Activated T-helper 1 cell treated with anti-CD3 and anti-CD28 coated beads, Interleukin-12 subunit alpha, Interleukin-12 subunit beta, Interleukin-2, Interleukin-4 antibody, amounts not matched to agents 30 ng/mL and 10 ng/mL and 1 ng/mL, durations not matched to agents 14 hours and 24 hours and 36 hours (primary cell): Measurements from ENCODE around the gene CYP51A1. TPM values are rescaled to one million over a fixed set of nuclear protein-coding genes. Genes with fewer than 3 reads are reported as not detected.
A peak's percentile ranks its signal among the peaks of the same experiment; 100 is the strongest.
"Not testable (repeated sequence)": the region's sequence is repeated elsewhere in the genome, so short reads cannot be mapped to it uniquely, and the experiment has no call there.

Experiments used
- DNase-seq: peaks from one replicate; pipeline ENCODE4 v3.0.0; 2021; ENCODE audit warnings: low spot score
- H3K27ac Mint-ChIP-seq: one replicate; pipeline ENCODE4 v1.8.0; 2021; ENCODE audit warnings: mild to moderate bottlenecking, mixed read lengths
- H3K27me3 Mint-ChIP-seq: one replicate; pipeline ENCODE4 v1.8.0; 2022; ENCODE audit warnings: mild to moderate bottlenecking, moderate library complexity, mixed read lengths; ENCODE audit not compliant: insufficient read depth
- H3K36me3 Mint-ChIP-seq: one replicate; pipeline ENCODE4 v1.8.0; 2021; ENCODE audit warnings: low read depth, mixed read lengths
- H3K4me1 Mint-ChIP-seq: one replicate; pipeline ENCODE4 v1.8.0; 2021; ENCODE audit warnings: low read depth, mixed read lengths
- H3K4me3 Mint-ChIP-seq: one replicate; pipeline ENCODE4 v1.8.0; 2021; ENCODE audit warnings: mild to moderate bottlenecking, moderate library complexity, mixed read lengths
- H3K9me3 Mint-ChIP-seq: one replicate; pipeline ENCODE4 v1.8.0; 2021; ENCODE audit warnings: mixed read lengths
- intact Hi-C: fragments of 100-400 bp; cut with micrococcal nuclease; formaldehyde crosslinking; loops from one replicate; pipeline ENCODE4 v1.15.1; 2024
- total RNA-seq: library from RNA; stranded (reverse); gene quantifications from 2 replicates; pipeline ENCODE4 v1.2.3, GENCODE V29; 2022

The CYP51A1 gene
- 96.9 and 102 TPM in 2 replicates for total RNA-seq

DNA sequence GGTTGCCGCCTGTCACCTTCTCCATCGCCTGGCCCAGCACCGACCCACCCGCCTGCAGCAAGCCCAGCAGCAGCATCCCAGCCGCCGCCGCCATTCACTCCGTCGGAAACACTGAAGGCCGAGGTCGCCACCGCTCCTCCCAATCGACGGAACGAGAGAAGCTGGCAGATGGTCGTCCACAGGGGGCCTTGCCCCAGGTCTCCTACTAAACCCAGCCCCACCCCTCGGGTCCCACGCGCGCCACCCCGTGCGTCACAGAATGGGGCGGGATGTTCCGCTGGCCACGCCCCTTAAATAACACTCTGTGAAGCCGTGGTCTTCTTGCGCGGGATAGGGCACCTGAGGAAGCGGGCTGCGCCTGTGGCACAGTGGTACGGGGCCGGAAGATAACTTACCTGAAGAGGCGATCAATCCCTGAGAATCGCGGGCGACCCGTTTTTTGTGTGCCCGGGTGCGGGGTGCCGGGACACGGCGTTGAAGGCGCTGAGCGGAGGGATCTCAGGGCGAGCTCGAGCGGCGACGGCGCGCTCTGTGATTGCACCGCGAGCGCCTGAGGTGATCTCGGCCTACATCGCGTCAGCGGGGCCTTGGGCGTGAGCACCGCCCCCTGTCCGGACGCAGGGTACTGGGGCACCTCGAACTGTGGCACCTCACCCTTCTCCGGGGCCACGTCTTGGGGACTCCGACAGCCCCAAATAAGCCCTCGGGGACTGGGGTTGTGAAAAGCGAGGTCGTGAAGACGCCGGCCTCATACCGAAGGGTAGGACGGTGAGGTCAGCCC is at the start of gene CYP51A1:
CYP51A1 (minus strand) TSS at position 207 of the 781 bp plus-strand sequence; CDS start at position 94, 113 bp downstream.
- peaks cover 25% of the 10 kb centered on the region for H3K36me3 Mint-ChIP-seq
- H3K27ac Mint-ChIP-seq, result peak within 1 kb of the TSS; percentile 97
- no peaks in the 10 kb centered on the region for H3K27me3 Mint-ChIP-seq
- peak; percentile 92 for DNase-seq
- intact Hi-C loops, result loop anchor here (1.0 to 10.0 kb wide), 12 partner anchors 45 to 1870 kb away; partner anchors contain the start of genes AKAP9, ANKIB1, BET1 and GATAD1
- H3K9me3 Mint-ChIP-seq, result no peaks in the 10 kb centered on the region
- H3K4me1 Mint-ChIP-seq, result peaks cover 44% of the 10 kb centered on the region
- peak within 1 kb of the TSS; percentile 98 for H3K4me3 Mint-ChIP-seq

DNA sequence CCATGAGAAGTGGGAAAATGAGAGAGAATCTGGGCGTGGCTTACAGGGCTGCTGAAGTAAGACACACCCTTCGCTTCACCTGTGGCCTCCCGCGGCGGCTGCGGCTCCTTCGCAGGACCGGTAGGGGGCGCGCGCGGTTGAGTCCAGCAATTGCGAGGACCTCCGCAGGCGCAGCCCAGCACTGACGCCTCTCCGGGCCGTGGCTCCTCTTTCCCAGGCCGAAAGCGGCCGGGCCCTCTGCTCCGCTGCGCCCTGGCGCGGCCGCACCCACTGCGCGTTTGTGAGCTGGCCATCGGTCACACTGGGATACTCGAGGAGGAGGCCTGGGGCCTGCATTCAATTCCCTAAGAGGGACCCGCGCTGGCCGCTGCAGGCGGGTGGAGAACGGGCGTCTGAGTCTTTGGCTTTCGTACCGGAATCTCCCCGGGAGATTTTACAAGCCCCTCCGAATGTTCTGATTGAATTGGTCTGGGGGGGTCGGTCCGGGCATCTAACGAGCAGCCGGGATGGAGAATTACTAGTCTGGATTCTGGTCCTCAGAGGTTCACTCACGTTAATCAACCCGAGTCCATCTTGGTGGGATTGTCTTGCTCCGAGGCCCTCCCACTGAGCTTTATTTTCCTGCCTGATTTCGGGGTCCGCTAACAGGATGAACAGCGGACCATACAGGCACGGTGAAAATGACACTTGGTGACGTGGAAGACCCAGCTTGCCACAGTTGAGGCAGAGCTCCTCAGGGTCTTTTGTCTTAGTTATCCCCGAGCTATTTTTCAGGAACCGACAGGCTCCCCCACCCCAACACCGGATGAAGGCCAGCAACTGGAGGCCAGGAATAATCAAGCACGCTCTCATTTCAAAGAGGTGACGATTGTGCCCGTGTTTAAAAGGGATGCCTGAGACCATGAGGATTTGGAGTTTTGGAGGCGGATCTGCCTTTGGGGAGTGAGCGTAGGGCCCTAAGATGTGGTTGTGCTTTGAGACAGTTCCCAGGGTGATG is 44.9 kb upstream of the CYP51A1 start, which contains the start of gene LRRD1:
LRRD1 (minus strand) TSS at position 215 of the 997 bp plus-strand sequence. CDS start 13,940 bp downstream, outside the sequence.
- H3K27me3 Mint-ChIP-seq, result peaks cover 15% of the 10 kb centered on the region
- peak; percentile 84 for DNase-seq
- no peak within 1 kb of the TSS for H3K27ac Mint-ChIP-seq
- H3K4me1 Mint-ChIP-seq, result no peaks in the 10 kb centered on the region
- peak within 1 kb of the TSS; percentile 69 for H3K4me3 Mint-ChIP-seq
- intact Hi-C loops, result loop anchor here (1.0 to 5.0 kb wide), 6 partner anchors 45 to 878 kb away; partner anchors contain the start of genes AKAP9, CYP51A1 and GATAD1
- peaks cover 5% of the 10 kb centered on the region for H3K9me3 Mint-ChIP-seq
- no peaks in the 10 kb centered on the region for H3K36me3 Mint-ChIP-seq

- Mint-ChIP-seq H3K9me3 (peaks cover 3% of the 10 kb centered on the region), H3K27me3 (peaks cover 27% of the 10 kb centered on the region), H3K4me3 (no peak overlapping the region), H3K27ac (no peak overlapping the region), H3K36me3 (no peaks in the 10 kb centered on the region), H3K4me1 (no peaks in the 10 kb centered on the region)
- no peak for DNase-seq
- intact Hi-C loops, result loop anchor here (5.0 kb wide), 1 partner anchor 880 kb away; no protein-coding TSS in a partner anchor
These were observed 43.1 kb upstream of the CYP51A1 start for GRCh38 chr7:92177362-92177761.

DNA sequence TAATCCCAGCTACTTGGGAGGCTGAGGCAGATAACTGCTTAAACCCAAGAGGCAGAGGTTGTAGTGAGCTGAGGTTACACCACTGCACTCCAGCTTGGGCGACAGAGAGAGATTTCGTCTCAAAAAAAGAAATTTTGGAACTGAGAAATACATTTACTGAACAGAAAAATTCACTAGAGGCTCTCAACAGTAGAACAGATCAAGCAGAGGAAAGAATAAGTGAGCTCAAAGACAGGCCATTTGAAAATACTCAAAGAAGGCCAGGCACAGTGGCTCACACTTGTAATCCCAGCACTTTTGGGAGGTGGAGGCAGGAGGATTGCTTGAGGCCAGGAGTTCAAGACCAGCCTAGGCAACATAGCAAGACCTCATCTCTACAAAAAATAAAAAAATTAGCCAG is 35.3 kb upstream of the CYP51A1 start:
- H3K4me1 Mint-ChIP-seq, DNase-seq, H3K9me3 Mint-ChIP-seq, intact Hi-C loops, H3K4me3 Mint-ChIP-seq, H3K36me3 Mint-ChIP-seq, H3K27ac Mint-ChIP-seq: not testable (repeated sequence)
- H3K27me3 Mint-ChIP-seq, result peaks cover 28% of the 10 kb centered on the region

DNA sequence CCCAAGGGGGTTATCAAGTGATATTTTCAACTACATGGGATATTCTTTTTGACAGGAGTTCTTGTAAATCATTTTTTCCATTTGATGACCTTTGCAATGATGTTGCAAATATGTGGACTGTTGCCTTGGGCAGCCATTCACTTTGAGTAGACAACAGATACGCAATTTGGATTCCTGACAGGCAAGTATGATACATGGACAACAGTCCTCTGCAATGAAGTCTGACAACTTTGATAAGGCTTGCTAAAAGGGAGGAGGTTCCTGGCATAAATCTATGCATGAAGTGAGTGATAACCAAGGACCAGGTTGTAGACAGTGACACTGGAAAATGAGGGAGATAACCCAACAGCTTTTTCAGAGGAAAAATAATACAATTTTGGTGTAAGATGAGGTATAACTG is 27.0 kb upstream of the CYP51A1 start:
- no peaks in the 10 kb centered on the region for H3K36me3 Mint-ChIP-seq
- no peak overlapping the region for H3K27ac Mint-ChIP-seq
- no peak for DNase-seq
- intact Hi-C loops, result no loop called here
- no peak overlapping the region for H3K4me3 Mint-ChIP-seq
- peaks cover 32% of the 10 kb centered on the region for H3K27me3 Mint-ChIP-seq
- no peaks in the 10 kb centered on the region for H3K9me3 Mint-ChIP-seq
- H3K4me1 Mint-ChIP-seq, result peaks cover 6% of the 10 kb centered on the region

DNA sequence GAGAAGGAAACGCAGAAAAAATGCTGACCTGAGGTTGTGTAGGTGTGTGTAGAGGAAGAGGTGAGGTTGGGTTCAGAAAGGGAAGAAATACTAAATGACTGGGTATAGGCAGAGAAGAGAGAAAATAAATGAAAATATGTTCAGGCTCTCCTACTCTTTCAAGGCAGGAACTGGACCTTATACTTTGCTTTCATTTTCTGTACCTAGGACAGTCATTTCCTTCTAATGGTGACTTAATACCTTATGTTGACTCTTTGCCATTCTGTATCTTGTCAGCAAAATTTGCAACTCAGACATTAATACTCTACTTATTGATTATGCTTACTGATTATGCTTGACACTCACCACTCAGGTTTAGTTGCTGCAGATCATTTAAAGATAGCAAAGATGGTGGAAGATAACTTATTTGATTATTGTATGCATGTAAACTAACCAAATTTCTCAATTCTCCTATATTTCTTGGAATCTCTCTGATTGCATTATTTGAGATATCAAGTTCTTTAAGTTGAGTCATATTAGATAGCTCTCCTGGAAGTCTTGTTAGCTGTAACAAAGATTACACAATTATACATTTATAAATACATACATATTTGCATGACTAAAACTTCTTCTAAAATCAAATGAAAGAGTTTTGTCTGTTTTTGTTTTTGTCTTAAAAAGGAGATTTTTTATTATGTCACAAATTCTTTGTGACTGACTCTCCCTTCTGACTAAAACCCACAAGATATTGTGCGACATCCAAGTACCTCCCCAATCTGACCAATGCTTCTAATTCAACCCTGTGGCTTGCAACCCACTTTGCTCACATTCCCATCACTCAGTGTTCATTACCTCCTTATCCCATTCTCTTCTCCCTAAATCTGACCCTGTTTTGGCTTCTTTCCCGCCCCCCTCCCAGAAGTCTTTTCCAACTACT is 24.6 kb upstream of the CYP51A1 start:
- Mint-ChIP-seq H3K4me1 (peaks cover 6% of the 10 kb centered on the region), H3K4me3 (no peak overlapping the region), H3K9me3 (no peaks in the 10 kb centered on the region), H3K27ac (no peak overlapping the region), H3K36me3 (no peaks in the 10 kb centered on the region), H3K27me3 (peaks cover 26% of the 10 kb centered on the region)
- no peak for DNase-seq
- intact Hi-C loops, result no loop called here

DNA sequence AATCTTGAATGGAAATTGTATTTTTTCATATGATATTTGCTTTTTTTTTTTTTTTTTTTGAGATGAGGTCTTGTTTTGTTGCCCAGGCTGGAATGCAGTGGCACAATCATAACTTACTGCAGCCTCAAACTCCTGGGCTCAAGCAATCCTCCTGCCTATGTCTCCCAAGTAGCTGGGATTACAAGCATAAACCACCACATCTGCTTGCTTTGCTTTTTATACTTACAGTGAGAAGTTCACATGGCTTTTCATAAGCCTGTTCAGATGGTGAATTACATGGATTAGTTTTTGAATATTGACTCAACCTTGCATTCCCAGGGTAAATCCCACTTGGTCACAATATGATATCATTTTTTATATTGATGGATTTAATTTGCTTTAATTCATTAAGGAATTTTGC is 22.7 kb upstream of the CYP51A1 start:
- DNase-seq, result no peak
- H3K27me3 Mint-ChIP-seq, result peaks cover 18% of the 10 kb centered on the region
- H3K27ac Mint-ChIP-seq, result no peak overlapping the region
- no peaks in the 10 kb centered on the region for H3K36me3 Mint-ChIP-seq
- no peak overlapping the region for H3K4me3 Mint-ChIP-seq
- H3K9me3 Mint-ChIP-seq, result no peaks in the 10 kb centered on the region
- intact Hi-C loops, result no loop called here
- H3K4me1 Mint-ChIP-seq, result peaks cover 6% of the 10 kb centered on the region

- Mint-ChIP-seq H3K4me3 (no peak overlapping the region), H3K9me3 (no peaks in the 10 kb centered on the region), H3K4me1 (peaks cover 6% of the 10 kb centered on the region), H3K27me3 (peaks cover 14% of the 10 kb centered on the region), H3K36me3 (no peaks in the 10 kb centered on the region), H3K27ac (no peak overlapping the region)
- intact Hi-C loops, result no loop called here
- DNase-seq, result no peak
These were observed 20.9 kb upstream of the CYP51A1 start for GRCh38 chr7:92155108-92155739.

DNA sequence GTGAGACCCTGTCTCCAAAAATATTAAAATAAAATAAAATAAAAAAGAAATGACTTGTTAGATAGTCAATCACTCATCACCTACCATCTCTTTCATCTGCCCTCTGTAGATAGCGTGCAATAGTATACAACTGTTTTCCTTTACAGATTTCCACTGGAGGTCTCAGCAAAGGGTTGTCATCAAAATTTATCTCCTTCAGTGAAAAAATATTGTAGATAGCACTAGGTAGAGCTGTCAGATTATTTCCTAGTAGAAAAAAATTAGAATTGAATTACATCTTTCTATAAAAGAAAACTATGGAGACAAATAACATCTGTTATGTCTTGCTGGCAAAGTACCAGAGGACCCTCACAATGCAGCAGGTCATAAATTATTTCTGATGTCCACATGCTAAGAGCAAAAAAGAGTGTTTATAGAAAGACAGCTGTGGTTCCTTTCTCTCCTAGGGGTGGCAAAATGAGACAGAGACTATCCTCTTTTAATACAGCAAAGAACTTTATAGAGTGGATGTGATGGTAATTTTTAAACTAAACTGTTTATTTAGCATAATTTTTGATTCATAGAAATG is 16.3 kb upstream of the CYP51A1 start:
- H3K4me1 Mint-ChIP-seq, result no peaks in the 10 kb centered on the region
- intact Hi-C loops, result no loop called here
- no peak overlapping the region for H3K27ac Mint-ChIP-seq
- peaks cover 10% of the 10 kb centered on the region for H3K27me3 Mint-ChIP-seq
- no peaks in the 10 kb centered on the region for H3K9me3 Mint-ChIP-seq
- H3K4me3 Mint-ChIP-seq, result no peak overlapping the region
- DNase-seq, result no peak
- H3K36me3 Mint-ChIP-seq, result no peaks in the 10 kb centered on the region

GRCh38 chr7:92149736-92150239 is 15.5 kb upstream of the CYP51A1 start:
- H3K9me3 Mint-ChIP-seq, result no peaks in the 10 kb centered on the region
- no peaks in the 10 kb centered on the region for H3K4me1 Mint-ChIP-seq
- DNase-seq, result no peak
- H3K27ac Mint-ChIP-seq, result no peak overlapping the region
- H3K4me3 Mint-ChIP-seq, result no peak overlapping the region
- intact Hi-C loops, result no loop called here
- H3K27me3 Mint-ChIP-seq, result peaks cover 10% of the 10 kb centered on the region
- no peaks in the 10 kb centered on the region for H3K36me3 Mint-ChIP-seq

GRCh38 chr7:92143192-92143880 is 9.1 kb upstream of the CYP51A1 start:
- H3K27me3 Mint-ChIP-seq, intact Hi-C loops, H3K27ac Mint-ChIP-seq, H3K4me1 Mint-ChIP-seq, H3K4me3 Mint-ChIP-seq, H3K36me3 Mint-ChIP-seq, DNase-seq, H3K9me3 Mint-ChIP-seq: not testable (repeated sequence)
